Left lung (tissue), 10 donors: Measurements from ENCODE around the gene VDAC1. TPM values are rescaled to one million over a fixed set of nuclear protein-coding genes. Genes with fewer than 3 reads are reported as not detected.
"Not testable (repeated sequence)": the region's sequence is repeated elsewhere in the genome, so short reads cannot be mapped to it uniquely, and the experiment has no call there.

Source experiments
- ATAC-seq: fragments of 200-7000 bp; cut with Tn5 transposase; one replicate; pipeline ENCODE4 v1.9.1; 2020; ENCODE audit warnings: moderate library complexity
- DNase-seq, 4 donors: peaks; one replicate each; pipeline ENCODE4 v3.0.0-alpha.2; 2013 to 2020
- H3K27ac ChIP-seq, 2 donors: fragments of 200-600 bp; sonication (generic) in 1 of 2; one replicate each; pipeline versions ENCODE4 v1.5.0 to v1.8.0; 2020 to 2021
- H3K27me3 ChIP-seq, 2 donors: fragments of 200-600 bp; sonication (generic) in 1 of 2; one replicate each; pipeline versions ENCODE4 v1.5.0 to v1.8.0; 2020 to 2021
- H3K36me3 ChIP-seq, 2 donors: fragments of 200-600 bp; sonication (generic) in 1 of 2; one replicate each; pipeline versions ENCODE4 v1.5.0 to v1.8.0; 2020 to 2021
- H3K4me1 ChIP-seq, 2 donors: fragments of 200-600 bp; one replicate each; pipeline ENCODE4 v1.8.0; 2021
- H3K4me3 ChIP-seq, 2 donors: fragments of 200-600 bp; sonication (generic) in 1 of 2; one replicate each; pipeline versions ENCODE4 v1.5.0 to v1.8.0; 2020 to 2021; ENCODE audit warnings: mild to moderate bottlenecking in 1 of 2
- H3K9me3 ChIP-seq, 2 donors: fragments of 200-600 bp; sonication (generic) in 1 of 2; one replicate each; pipeline versions ENCODE4 v1.5.0 to v1.8.0; 2020 to 2021
- CTCF ChIP-seq, 2 donors: fragments of 200-600 bp; sonication (generic) in 1 of 2; IDR thresholded peaks; one replicate each; pipeline versions ENCODE4 v1.5.0 to v1.8.0; 2021; ENCODE audit warnings: antibody characterized with exemption in 2 of 2
- intact Hi-C, 2 donors: fragments of 100-400 bp; cut with DNase I; formaldehyde crosslinking; loops; one replicate each; pipeline versions ENCODE4 v1.11.2 to v1.14.2; 2022
- polyA plus RNA-seq, 6 donors: library from polyadenylated mRNA; unstranded; fragments of 120-200 nt; gene quantifications; one replicate each; pipeline ENCODE4 v1.2.1, GENCODE V29; 2013; ENCODE audit not compliant: insufficient read length in 6 of 6
- total RNA-seq, 2 donors: library from RNA; stranded (reverse); fragmentation: NEBNext Ultra II Directional; extraction: Animal tissue kit (Norgen Biotek cat#: 25700); gene quantifications; one replicate each; pipeline ENCODE4 v1.2.1, GENCODE V29; 2021
- donor health status: DM: no; HTN: yes; CAD: no.
- donor health status: DM: no; HTN: no; CAD: no.

The VDAC1 gene
- total and polyA plus RNA-seq, 8 donors: 118 to 186 (median 133) TPM

- no peak overlapping the region for H3K4me3 ChIP-seq
- no peaks in the 10 kb centered on the region for H3K27me3 ChIP-seq
- intact Hi-C loops: no loop called here
- no peaks in the 10 kb centered on the region for H3K4me1 ChIP-seq
- TF ChIP-seq CTCF (IDR thresholded peaks at IDR 0.05): no peak
- H3K36me3 ChIP-seq: no peaks in the 10 kb centered on the region
- ATAC-seq (no peak), DNase-seq (no peak)
- H3K27ac ChIP-seq: no peak overlapping the region
- H3K9me3 ChIP-seq: no peaks in the 10 kb centered on the region
Observed at GRCh38 chr5:133939668-133940067, 65.1 kb downstream of the VDAC1 start.

GRCh38 chr5:133938929-133939328 lies 65.8 kb downstream of the VDAC1 start:
- no peak for TF ChIP-seq CTCF (IDR thresholded peaks at IDR 0.05)
- H3K27me3 ChIP-seq: no peaks in the 10 kb centered on the region
- H3K36me3 ChIP-seq: no peaks in the 10 kb centered on the region
- DNase-seq (no peak), ATAC-seq (no peak)
- no peak overlapping the region for H3K4me3 ChIP-seq
- no peaks in the 10 kb centered on the region for H3K4me1 ChIP-seq
- no peak overlapping the region for H3K27ac ChIP-seq
- H3K9me3 ChIP-seq: no peaks in the 10 kb centered on the region
- intact Hi-C loops: no loop called here

- ATAC-seq (no peak), DNase-seq (peak in 1 of 4 donors; percentile 11)
- no peaks in the 10 kb centered on the region for H3K36me3 ChIP-seq
- no peak overlapping the region for H3K4me3 ChIP-seq
- TF ChIP-seq CTCF (IDR thresholded peaks at IDR 0.05): no peak
- H3K9me3 ChIP-seq: no peaks in the 10 kb centered on the region
- intact Hi-C loops: no loop called here
- no peaks in the 10 kb centered on the region for H3K27me3 ChIP-seq
- H3K27ac ChIP-seq: no peak overlapping the region
- H3K4me1 ChIP-seq: no peaks in the 10 kb centered on the region
Observed at GRCh38 chr5:133938039-133938821, 66.5 kb downstream of the VDAC1 start.

- H3K9me3 ChIP-seq, H3K27ac ChIP-seq, H3K36me3 ChIP-seq, H3K27me3 ChIP-seq, intact Hi-C loops, H3K4me3 ChIP-seq, ATAC-seq, H3K4me1 ChIP-seq: not testable (repeated sequence)
- DNase-seq: peak in 1 of 4 donors; percentile 2
Observed at GRCh38 chr5:133937628-133938027, 67.1 kb downstream of the VDAC1 start.

- no peaks in the 10 kb centered on the region for H3K9me3 ChIP-seq
- H3K27me3 ChIP-seq: no peaks in the 10 kb centered on the region
- no peaks in the 10 kb centered on the region for H3K4me1 ChIP-seq
- no peak overlapping the region for H3K27ac ChIP-seq
- intact Hi-C loops: no loop called here
- peak in 1 of 4 donors; percentile 28 for DNase-seq
- no peak for ATAC-seq
- H3K36me3 ChIP-seq: no peaks in the 10 kb centered on the region
- TF ChIP-seq CTCF (IDR thresholded peaks at IDR 0.05): no peak
- no peak overlapping the region for H3K4me3 ChIP-seq
Observed at GRCh38 chr5:133936651-133937015, 68.1 kb downstream of the VDAC1 start.

GRCh38 chr5:133935991-133936650 lies 68.7 kb downstream of the VDAC1 start:
- H3K9me3 ChIP-seq, DNase-seq, H3K27ac ChIP-seq, H3K4me3 ChIP-seq, H3K36me3 ChIP-seq, ATAC-seq, H3K27me3 ChIP-seq, H3K4me1 ChIP-seq, intact Hi-C loops: not testable (repeated sequence)
